HepG2 (cell line): Measurements from ENCODE around the gene E2F8. TPM values are rescaled to one million over a fixed set of nuclear protein-coding genes. Genes with fewer than 3 reads are reported as not detected.

Source experiments
- ATAC-seq: fragments of 200-7000 bp; cut with Tn5 transposase; 3 replicates; pipeline ENCODE4 v1.9.1; 2020; ENCODE audit warnings: mild to moderate bottlenecking, moderate library complexity
- BruUV-seq: library from RNA; stranded (reverse); fragments of 400-500 nt; replicated peaks from 2 replicates; lab custom pipeline; 2021; lab: Mats Ljungman, UMichigan
- CTCF ChIA-PET: fragments of 300-600 bp; formaldehyde crosslinking; extraction: SDS; loops from one replicate; lab custom pipeline; 2021; ENCODE audit warnings: low total read pairs, inconsistent platforms, low intra/inter-chr PET ratio; lab: Yijun Ruan, JAX
- POLR2A ChIA-PET: fragments of 350-600 bp; sonication (Branson Sonifier 250); formaldehyde crosslinking; loops from one replicate; lab custom pipeline; 2020; ENCODE audit warnings: antibody characterized with exemption, inconsistent platforms; lab: Yijun Ruan, JAX
- DNase-seq: peaks from one replicate; pipeline ENCODE4 v3.0.0-alpha.2; 2015; ENCODE audit warnings: low spot score
- FAIRE-seq: peaks from 3 replicates; lab custom pipeline; 2011; peaks lifted over from hg19 to GRCh38; lab: Jason Lieb, UNC
- H2AFZ ChIP-seq: one replicate; pipeline ENCODE4 v1.6.1; 2011; ENCODE audit warnings: low read length, inconsistent platforms
- H3K27ac ChIP-seq: fragments of 300-600 bp; 3 replicates; pipeline ENCODE4 v1.8.0; 2011; ENCODE audit warnings: mixed run types, mild to moderate bottlenecking, mixed read lengths, low read length, inconsistent platforms; ENCODE audit not compliant: insufficient read depth; ENCODE audit errors: extremely low read length
- H3K27me3 ChIP-seq, 2 experiments: fragments of 200-600 bp in 1 of 2; 2 replicates in 1 of 2; 3 replicates in 1 of 2; pipeline versions ENCODE4 v1.6.0 to v1.8.0; 2011; ENCODE audit warnings: low read length in 2 of 2, mild to moderate bottlenecking in 2 of 2, moderate library complexity in 2 of 2, inconsistent platforms in 1 of 2; ENCODE audit not compliant: insufficient read depth in 2 of 2, control insufficient read depth in 1 of 2
- H3K36me3 ChIP-seq, 2 experiments: fragments of 200-600 bp in 1 of 2; replicated peaks in 1 of 2; 2 replicates in 1 of 2; 3 replicates in 1 of 2; pipeline versions ENCODE4 v1.5.1 to v1.8.0; 2011; ENCODE audit warnings: low read length in 2 of 2, inconsistent platforms in 1 of 2; ENCODE audit not compliant: insufficient read depth in 2 of 2, control insufficient read depth in 1 of 2
- H3K4me1 ChIP-seq: 2 replicates; pipeline ENCODE4 v1.5.1; 2012; ENCODE audit warnings: low read length, inconsistent platforms; ENCODE audit not compliant: insufficient read depth
- H3K4me2 ChIP-seq: 2 replicates; pipeline ENCODE4 v1.6.0; 2011; ENCODE audit warnings: low read depth, low read length, inconsistent platforms
- H3K4me3 ChIP-seq, 3 experiments: fragments of 200-600 bp in 1 of 3; sonication (generic), shearing (Covaris generic) in 1 of 3; replicated peaks in 1 of 3; 2 replicates each; pipeline ENCODE4 v1.5.1; 2011 to 2016; ENCODE audit warnings: low read length in 3 of 3, inconsistent platforms in 2 of 3, low read depth in 2 of 3, mild to moderate bottlenecking in 2 of 3, control low read depth in 1 of 3, mixed read lengths in 1 of 3; ENCODE audit not compliant: insufficient read depth in 1 of 3
- H3K79me2 ChIP-seq: one replicate; pipeline ENCODE4 v1.6.1; 2011; ENCODE audit warnings: low read length, inconsistent platforms; ENCODE audit not compliant: insufficient read depth
- H3K9ac ChIP-seq: 2 replicates; pipeline ENCODE4 v1.6.0; 2011; ENCODE audit warnings: mild to moderate bottlenecking, low read depth, low read length, inconsistent platforms; ENCODE audit not compliant: insufficient read depth
- H3K9me3 ChIP-seq: 2 replicates; pipeline ENCODE4 v1.5.1; 2012; ENCODE audit warnings: mild to moderate bottlenecking, low read length
- H4K20me1 ChIP-seq: 2 replicates; pipeline ENCODE4 v1.6.0; 2011; ENCODE audit warnings: inconsistent platforms, mild to moderate bottlenecking, low read length, moderate library complexity; ENCODE audit not compliant: insufficient read depth
- ARNTL ChIP-seq: sonication (generic); formaldehyde crosslinking; IDR thresholded peaks from 2 replicates; pipeline ENCODE4 v1.4.0; 2020; ENCODE audit warnings: mild to moderate bottlenecking, missing genetic modification reagents
- CHD2 ChIP-seq: IDR thresholded peaks from 2 replicates; pipeline ENCODE4 v1.6.1; 2011; ENCODE audit warnings: low read depth, low read length, improper control_type of control experiment
- ELF1 ChIP-seq: sonication (generic); formaldehyde crosslinking; IDR thresholded peaks from 2 replicates; pipeline ENCODE4 v1.4.0; 2020; ENCODE audit warnings: missing genetic modification reagents
- FOSL1 ChIP-seq: sonication (generic); formaldehyde crosslinking; IDR thresholded peaks from 2 replicates; pipeline ENCODE4 v1.9.0; 2021; ENCODE audit warnings: missing genetic modification reagents, borderline replicate concordance
- HNF1B ChIP-seq: sonication (generic); formaldehyde crosslinking; IDR thresholded peaks from 2 replicates; pipeline ENCODE4 v1.5.1; 2020; ENCODE audit warnings: mild to moderate bottlenecking, moderate library complexity, missing genetic modification reagents
- KDM3A ChIP-seq: IDR thresholded peaks from 2 replicates; pipeline ENCODE4 v1.6.1; 2018; ENCODE audit warnings: low read depth, missing compliant biosample characterization
- ZBTB2 ChIP-seq: sonication (generic); formaldehyde crosslinking; IDR thresholded peaks from 2 replicates; pipeline ENCODE4 v1.8.0; 2022; ENCODE audit warnings: low read depth, missing genetic modification reagents
- ZNF232 ChIP-seq: sonication (generic); formaldehyde crosslinking; IDR thresholded peaks from 2 replicates; pipeline ENCODE4 v1.4.0; 2020; ENCODE audit warnings: missing genetic modification reagents, borderline replicate concordance
- ZNF326 ChIP-seq: sonication (generic); formaldehyde crosslinking; IDR thresholded peaks from 2 replicates; pipeline ENCODE4 v1.4.0; 2020; ENCODE audit warnings: missing genetic modification reagents, borderline replicate concordance
- ZNF549 ChIP-seq: sonication (generic); formaldehyde crosslinking; IDR thresholded peaks from 2 replicates; pipeline ENCODE4 v1.5.0; 2020; ENCODE audit warnings: missing genetic modification reagents
- ZNF83 ChIP-seq: sonication (generic); formaldehyde crosslinking; IDR thresholded peaks from 2 replicates; pipeline ENCODE4 v1.4.0; 2020; ENCODE audit warnings: missing genetic modification reagents, mild to moderate bottlenecking, borderline replicate concordance
- WGBS: methylation state at CpG from one replicate; pipeline ENCODE4 v1.1.6; 2017; ENCODE audit warnings: low lambda C conversion rate; 5-methylcytosine and 5-hydroxymethylcytosine counted together
- in situ Hi-C: cut with HindIII; loops from 2 replicates; pipeline ENCODE4 v1.10.0; 2017; ENCODE audit warnings: low pct_unique_long_range_greater_than_20kb; ENCODE audit not compliant: extremely low pct_ligation_motif_present
- intact Hi-C: fragments of 100-400 bp; cut with micrococcal nuclease; formaldehyde crosslinking; loops from one replicate; pipeline ENCODE4 v1.10.0; 2022; ENCODE audit not compliant: unreplicated experiment
- polyA plus RNA-seq, 8 experiments: library from polyadenylated mRNA; depleted of rRNA in 3 of 8; stranded (reverse) in 7 of 8; unstranded in 1 of 8; fragments of >200 nt; fragmentation: Illumina TruSeq in 4 of 8; extraction: Trizol in 4 of 8; gene quantifications; 2 replicates each; pipeline versions ENCODE4 v1.2.1 to v1.2.3, GENCODE V29; 2011 to 2016; ENCODE audit warnings: low read depth in 4 of 8, missing spikeins in 1 of 8, mixed read lengths in 1 of 8; ENCODE audit not compliant: insufficient read depth in 1 of 8
- total RNA-seq, 5 experiments: library from RNA; depleted of rRNA; stranded (reverse); fragments of >200 nt; fragmentation: Illumina TruSeq; extraction: Trizol; gene quantifications; 2 replicates each; pipeline ENCODE4 v1.2.3, GENCODE V29; 2016; ENCODE audit warnings: low read depth in 1 of 5

The E2F8 gene
- total and polyA plus RNA-seq, 2 of the 13 experiments (the other 11 are each of a cell fraction or from before 2014, with no cell fraction given) = 3.3 to 8.9 TPM

GRCh38 chr11:19199771-19200170, 41.0 kb downstream of the E2F8 start:
- no peaks in the 10 kb centered on the region for H3K36me3 ChIP-seq
- no peak for ATAC-seq
- no peak overlapping the region for H3K27ac ChIP-seq
- no peaks in the 10 kb centered on the region for H3K4me1 ChIP-seq
- no peaks in the 10 kb centered on the region for H4K20me1 ChIP-seq
- TF ChIP-seq ZNF549 (no peak), HNF1B (CRISPR knock-in tag) (no peak), ZNF232 (CRISPR knock-in tag) (no peak), ZNF83 (no peak), ELF1 (CRISPR knock-in tag) (no peak), CHD2 (no peak), ARNTL (CRISPR knock-in tag) (no peak), KDM3A (CRISPR knock-in tag) (no peak), ZNF326 (CRISPR knock-in tag) (no peak), ZBTB2 (CRISPR knock-in tag) (no peak), FOSL1 (CRISPR knock-in tag) (no peak)
- ChIA-PET CTCF (no interaction called here), POLR2A (no interaction called here)
- no peak overlapping the region for H2AFZ ChIP-seq
- H3K27me3 ChIP-seq = peaks cover 0 to 13% of the 10 kb centered on the region in 2 experiments; a peak in 1 of 5 replicates
- H3K4me2 ChIP-seq = no peak overlapping the region
- no TSS peak for BruUV-seq
- DNase-seq = no peak
- intact Hi-C loops (no loop called here), in situ Hi-C loops (no loop called here)
- no peaks in the 10 kb centered on the region for H3K9me3 ChIP-seq
- 0% methylated on average over 3 of the region's 3 CpGs for WGBS
- FAIRE-seq = no peak
- no peaks in the 10 kb centered on the region for H3K79me2 ChIP-seq
- H3K4me3 ChIP-seq = no peak overlapping the region
- H3K9ac ChIP-seq = no peak overlapping the region
